ENCODE data around the gene MYOZ3.

Gene MYOZ3

GRCh38 chr5:150670948-150671310 lies 9.9 kb downstream of the MYOZ3 start:
- no peak overlapping the region for H3K4me2 ChIP-seq (ENCODE audit: low read length, poor library complexity, severe bottlenecking)
- 68% methylated on average over 2 of the region's 2 CpGs for WGBS

DNA sequence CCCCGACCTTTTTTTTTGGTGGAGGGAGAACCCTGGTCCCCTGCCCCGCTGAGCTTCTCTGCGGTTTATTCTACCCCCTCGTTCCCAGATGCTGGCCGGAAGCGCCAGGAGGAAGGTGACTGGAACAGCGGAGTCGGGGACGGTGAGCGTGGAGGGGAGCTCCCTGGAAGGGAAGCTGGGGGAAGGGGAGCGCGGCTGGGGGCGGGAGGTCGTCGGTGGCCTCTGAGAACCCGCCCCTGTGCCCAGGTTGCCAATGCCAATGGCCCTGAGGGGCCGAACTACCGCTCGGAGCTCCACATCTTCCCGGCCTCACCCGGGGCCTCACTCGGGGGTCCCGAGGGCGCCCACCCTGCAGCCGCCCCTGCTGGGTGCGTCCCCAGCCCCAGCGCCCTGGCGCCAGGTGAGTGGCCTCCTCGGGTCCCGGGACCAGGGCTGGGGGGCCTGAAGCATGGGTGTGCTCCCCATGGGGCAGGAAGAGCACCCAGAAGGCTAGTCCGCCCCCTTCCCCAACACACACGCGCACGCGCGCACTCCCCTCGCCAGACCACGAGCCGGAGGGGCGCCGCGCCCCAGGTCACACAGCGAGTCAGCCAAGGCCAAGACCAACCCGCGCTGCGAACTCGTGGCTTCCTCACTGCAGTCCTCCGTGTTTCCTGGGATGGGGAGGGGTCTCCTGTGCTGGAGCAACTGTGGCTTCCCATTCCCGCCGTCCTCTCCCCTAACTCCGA lies 10.6 kb downstream of the MYOZ3 start:
- Histone ChIP-seq H3K4me2 (ENCODE audit: low read length, poor library complexity, severe bottlenecking) (peak overlapping the region; percentile 85), H3K4me3 (ENCODE audit: insufficient read depth in 1 of 2, low read depth in 1 of 2, low read length in 2 of 2) (peak overlapping the region; percentile 70 to 80), H4K8ac (ENCODE audit: low read length) (peak overlapping the region; percentile 20), H4K91ac (ENCODE audit: low read length) (peak overlapping the region; percentile 12), H2BK5ac (ENCODE audit: low read depth, low read length, poor library complexity, severe bottlenecking) (no peak overlapping the region), H3K4ac (ENCODE audit: low read depth in 1 of 2, low read length in 2 of 2) (peak overlapping the region in 1 of 2 experiments; percentile 8), H3K27me3 (ENCODE audit: control insufficient read depth in 1 of 2, insufficient read depth in 1 of 2, low read length in 2 of 2) (peaks cover 0 to 6% of the 10 kb centered on the region in 2 experiments), H3K23ac (ENCODE audit: low read length in 2 of 2) (no peak overlapping the region), H3K9ac (ENCODE audit: low read length) (peak overlapping the region; percentile 75), H3K9me3 (ENCODE audit: control insufficient read depth, low read length) (no peaks in the 10 kb centered on the region), H3K27ac (ENCODE audit: low read length, poor library complexity, severe bottlenecking) (no peak overlapping the region), H2AK5ac (ENCODE audit: low read length, severe bottlenecking) (no peak overlapping the region), H3K18ac (ENCODE audit: low read depth in 1 of 2, low read length in 2 of 2) (peak overlapping the region in 1 of 2 experiments; percentile 87), H2BK12ac (ENCODE audit: low read length in 2 of 2) (peak overlapping the region in 1 of 2 experiments; percentile 4), H3K4me1 (ENCODE audit: control insufficient read depth, insufficient read depth, low read depth, low read length) (peaks cover 29% of the 10 kb centered on the region), H3K79me1 (replicated peaks; ENCODE audit: low read length, poor library complexity, severe bottlenecking) (peaks cover 2% of the 10 kb centered on the region), H2BK15ac (ENCODE audit: low read depth, poor library complexity, severe bottlenecking) (peak overlapping the region; percentile 85), H3K36me3 (ENCODE audit: control insufficient read depth in 1 of 2, insufficient read depth in 2 of 2, low read depth in 1 of 2, low read length in 2 of 2) (peaks cover 0 to 3% of the 10 kb centered on the region in 2 experiments), H2AFZ (ENCODE audit: low read depth, low read length) (peak overlapping the region; percentile 39), H3K14ac (ENCODE audit: low read length in 2 of 2) (peak overlapping the region in 1 of 2 experiments; percentile 93), H2BK120ac (ENCODE audit: low read depth, low read length) (peak overlapping the region; percentile 81)
- no peak for DNase-seq
- WGBS: 2% methylated on average over 30 of the region's 51 CpGs

More at GRCh38 chr5:150670948-150671310, 9.9 kb downstream of the MYOZ3 start:
- H4K91ac ChIP-seq (ENCODE audit: low read length): no peak overlapping the region
- H3K79me1 ChIP-seq (replicated peaks; ENCODE audit: low read length, poor library complexity, severe bottlenecking): peaks cover 2% of the 10 kb centered on the region
- H2AFZ ChIP-seq (ENCODE audit: low read depth, low read length): no peak overlapping the region
- H3K18ac ChIP-seq (ENCODE audit: low read depth in 1 of 2, low read length in 2 of 2): no peak overlapping the region
- no peaks in the 10 kb centered on the region for H3K36me3 ChIP-seq (ENCODE audit: control insufficient read depth in 1 of 2, insufficient read depth in 2 of 2, low read depth in 1 of 2, low read length in 2 of 2)
- no peak for DNase-seq
- H2BK12ac ChIP-seq (ENCODE audit: low read length in 2 of 2): no peak overlapping the region
- no peak overlapping the region for H2BK15ac ChIP-seq (ENCODE audit: low read depth, poor library complexity, severe bottlenecking)
- peak overlapping the region in 1 of 2 experiments; percentile 80 for H3K4me3 ChIP-seq (ENCODE audit: insufficient read depth in 1 of 2, low read depth in 1 of 2, low read length in 2 of 2)
- H3K4me1 ChIP-seq (ENCODE audit: control insufficient read depth, insufficient read depth, low read depth, low read length): peaks cover 29% of the 10 kb centered on the region
- H3K27me3 ChIP-seq (ENCODE audit: control insufficient read depth in 1 of 2, insufficient read depth in 1 of 2, low read length in 2 of 2): peaks cover 0 to 6% of the 10 kb centered on the region in 2 experiments
- H3K9me3 ChIP-seq (ENCODE audit: control insufficient read depth, low read length): no peaks in the 10 kb centered on the region
- H3K14ac ChIP-seq (ENCODE audit: low read length in 2 of 2): no peak overlapping the region
- no peak overlapping the region for H4K8ac ChIP-seq (ENCODE audit: low read length)
- peak overlapping the region; percentile 49 for H2AK5ac ChIP-seq (ENCODE audit: low read length, severe bottlenecking)
- H3K4ac ChIP-seq (ENCODE audit: low read depth in 1 of 2, low read length in 2 of 2): no peak overlapping the region
- no peak overlapping the region for H2BK5ac ChIP-seq (ENCODE audit: low read depth, low read length, poor library complexity, severe bottlenecking)
- H3K9ac ChIP-seq (ENCODE audit: low read length): peak overlapping the region; percentile 75
- H3K27ac ChIP-seq (ENCODE audit: low read length, poor library complexity, severe bottlenecking): peak overlapping the region; percentile 7
- no peak overlapping the region for H2BK120ac ChIP-seq (ENCODE audit: low read depth, low read length)
- no peak overlapping the region for H3K23ac ChIP-seq (ENCODE audit: low read length in 2 of 2)

- no peak overlapping the region for H3K27ac ChIP-seq (ENCODE audit: low read length, poor library complexity, severe bottlenecking)
- peak overlapping the region; percentile 85 for H3K4me2 ChIP-seq (ENCODE audit: low read length, poor library complexity, severe bottlenecking)
- H3K4ac ChIP-seq (ENCODE audit: low read depth in 1 of 2, low read length in 2 of 2): peak overlapping the region; percentile 38 to 67
- peak overlapping the region; percentile 66 for H4K91ac ChIP-seq (ENCODE audit: low read length)
- H3K79me1 ChIP-seq (replicated peaks; ENCODE audit: low read length, poor library complexity, severe bottlenecking): peaks cover 2% of the 10 kb centered on the region
- peaks cover 0 to 7% of the 10 kb centered on the region in 2 experiments for H3K36me3 ChIP-seq (ENCODE audit: control insufficient read depth in 1 of 2, insufficient read depth in 2 of 2, low read depth in 1 of 2, low read length in 2 of 2)
- peak overlapping the region; percentile 85 for H2BK15ac ChIP-seq (ENCODE audit: low read depth, poor library complexity, severe bottlenecking)
- H3K27me3 ChIP-seq (ENCODE audit: control insufficient read depth in 1 of 2, insufficient read depth in 1 of 2, low read length in 2 of 2): peaks cover 0 to 6% of the 10 kb centered on the region in 2 experiments
- H3K9me3 ChIP-seq (ENCODE audit: control insufficient read depth, low read length): no peaks in the 10 kb centered on the region
- H3K14ac ChIP-seq (ENCODE audit: low read length in 2 of 2): peak overlapping the region in 1 of 2 experiments; percentile 93
- H3K4me1 ChIP-seq (ENCODE audit: control insufficient read depth, insufficient read depth, low read depth, low read length): peaks cover 29% of the 10 kb centered on the region
- WGBS: 2% methylated on average over 31 of the region's 38 CpGs
- no peak overlapping the region for H3K23ac ChIP-seq (ENCODE audit: low read length in 2 of 2)
- peak overlapping the region in 1 of 2 experiments; percentile 29 for H2BK12ac ChIP-seq (ENCODE audit: low read length in 2 of 2)
- peak; percentile 50 for DNase-seq
- H3K4me3 ChIP-seq (ENCODE audit: insufficient read depth in 1 of 2, low read depth in 1 of 2, low read length in 2 of 2): peak overlapping the region; percentile 70 to 80
- peak overlapping the region; percentile 6 for H2AFZ ChIP-seq (ENCODE audit: low read depth, low read length)
- no peak overlapping the region for H2BK5ac ChIP-seq (ENCODE audit: low read depth, low read length, poor library complexity, severe bottlenecking)
- H2AK5ac ChIP-seq (ENCODE audit: low read length, severe bottlenecking): peak overlapping the region; percentile 25
- H4K8ac ChIP-seq (ENCODE audit: low read length): peak overlapping the region; percentile 67
- peak overlapping the region; percentile 75 for H3K9ac ChIP-seq (ENCODE audit: low read length)
- H2BK120ac ChIP-seq (ENCODE audit: low read depth, low read length): no peak overlapping the region
- H3K18ac ChIP-seq (ENCODE audit: low read depth in 1 of 2, low read length in 2 of 2): peak overlapping the region; percentile 58 to 87
These were observed 11.3 kb downstream of the MYOZ3 start for GRCh38 chr5:150672237-150672883.

GRCh38 chr5:150672884-150673275 lies 11.8 kb downstream of the MYOZ3 start:
- no peak for DNase-seq
- Histone ChIP-seq H3K79me1 (replicated peaks; ENCODE audit: low read length, poor library complexity, severe bottlenecking) (peaks cover 2% of the 10 kb centered on the region), H4K8ac (ENCODE audit: low read length) (peak overlapping the region; percentile 67), H3K14ac (ENCODE audit: low read length in 2 of 2) (peak overlapping the region in 1 of 2 experiments; percentile 80), H3K27me3 (ENCODE audit: control insufficient read depth in 1 of 2, insufficient read depth in 1 of 2, low read length in 2 of 2) (peaks cover 0 to 6% of the 10 kb centered on the region in 2 experiments), H3K36me3 (ENCODE audit: control insufficient read depth in 1 of 2, insufficient read depth in 2 of 2, low read depth in 1 of 2, low read length in 2 of 2) (peaks cover 0 to 7% of the 10 kb centered on the region in 2 experiments), H2AK5ac (ENCODE audit: low read length, severe bottlenecking) (peak overlapping the region; percentile 25), H2AFZ (ENCODE audit: low read depth, low read length) (no peak overlapping the region), H4K91ac (ENCODE audit: low read length) (no peak overlapping the region), H2BK120ac (ENCODE audit: low read depth, low read length) (no peak overlapping the region), H3K4me1 (ENCODE audit: control insufficient read depth, insufficient read depth, low read depth, low read length) (peaks cover 29% of the 10 kb centered on the region), H3K27ac (ENCODE audit: low read length, poor library complexity, severe bottlenecking) (peak overlapping the region; percentile 3), H3K4me2 (ENCODE audit: low read length, poor library complexity, severe bottlenecking) (peak overlapping the region; percentile 85), H2BK12ac (ENCODE audit: low read length in 2 of 2) (peak overlapping the region in 1 of 2 experiments; percentile 55), H3K4ac (ENCODE audit: low read depth in 1 of 2, low read length in 2 of 2) (peak overlapping the region in 1 of 2 experiments; percentile 38), H2BK5ac (ENCODE audit: low read depth, low read length, poor library complexity, severe bottlenecking) (no peak overlapping the region), H3K9me3 (ENCODE audit: control insufficient read depth, low read length) (no peaks in the 10 kb centered on the region), H2BK15ac (ENCODE audit: low read depth, poor library complexity, severe bottlenecking) (no peak overlapping the region), H3K18ac (ENCODE audit: low read depth in 1 of 2, low read length in 2 of 2) (peak overlapping the region; percentile 58 to 72), H3K4me3 (ENCODE audit: insufficient read depth in 1 of 2, low read depth in 1 of 2, low read length in 2 of 2) (peak overlapping the region in 1 of 2 experiments; percentile 80), H3K9ac (ENCODE audit: low read length) (peak overlapping the region; percentile 75), H3K23ac (ENCODE audit: low read length in 2 of 2) (no peak overlapping the region)
- 84% methylated on average over 7 of the region's 7 CpGs for WGBS
